Heart left ventricle (tissue), 16 donors: ENCODE results near the gene MPV17L2. TPM values are rescaled to one million over a fixed set of nuclear protein-coding genes. Genes with fewer than 3 reads are reported as not detected.

Experiments used
- ATAC-seq, 4 donors: fragments of 200-7000 bp; cut with Tn5 transposase; one replicate each; pipeline ENCODE4 v1.9.1; 2020 to 2022; ENCODE audit warnings: moderate library complexity in 4 of 4, mild to moderate bottlenecking in 3 of 4, moderate number of reproducible peaks in 1 of 4
- DNase-seq, 5 donors: peaks; one replicate each; pipeline ENCODE4 v3.0.0-alpha.2; 2020
- H3K27ac ChIP-seq, 12 donors: fragments of 200-600 bp; sonication (generic) in 4 of 12; one replicate each; pipeline versions ENCODE4 v1.5.0 to v1.8.0; 2016 to 2022; ENCODE audit warnings: mild to moderate bottlenecking in 2 of 12
- H3K27me3 ChIP-seq, 9 donors: fragments of 200-600 bp; sonication (generic) in 2 of 9; one replicate each; pipeline versions ENCODE4 v1.5.1 to v1.8.0; 2016 to 2022; ENCODE audit warnings: mild to moderate bottlenecking in 3 of 9
- H3K36me3 ChIP-seq, 9 donors: fragments of 200-600 bp; sonication (generic) in 2 of 9; one replicate each; pipeline versions ENCODE4 v1.5.0 to v1.8.0; 2018 to 2022; ENCODE audit warnings: mild to moderate bottlenecking in 2 of 9
- H3K4me1 ChIP-seq, 12 donors: fragments of 200-600 bp; sonication (generic) in 4 of 12; one replicate each; pipeline versions ENCODE4 v1.5.0 to v1.8.0; 2016 to 2022; ENCODE audit warnings: mild to moderate bottlenecking in 3 of 12
- H3K4me3 ChIP-seq, 12 donors: fragments of 200-600 bp; sonication (generic) in 4 of 12; one replicate each; pipeline versions ENCODE4 v1.5.0 to v1.8.0; 2017 to 2022; ENCODE audit warnings: mild to moderate bottlenecking in 9 of 12, moderate library complexity in 4 of 12
- H3K9me3 ChIP-seq, 12 donors: fragments of 200-600 bp; sonication (generic) in 4 of 12; one replicate each; pipeline versions ENCODE4 v1.5.0 to v1.8.0; 2016 to 2022; ENCODE audit warnings: mild to moderate bottlenecking in 1 of 12
- CTCF ChIP-seq, 12 donors: fragments of 200-600 bp; sonication (generic) in 4 of 12; IDR thresholded peaks; one replicate each; pipeline versions ENCODE4 v1.5.0 to v1.8.0; 2018 to 2022; ENCODE audit warnings: antibody characterized with exemption in 12 of 12, mild to moderate bottlenecking in 5 of 12
- POLR2A ChIP-seq, 2 donors: fragments of 450-650 bp; IDR thresholded peaks; one replicate each; pipeline ENCODE4 v1.6.1; 2017; ENCODE audit warnings: antibody characterized with exemption in 2 of 2, mild to moderate bottlenecking in 2 of 2, moderate library complexity in 2 of 2
- WGBS, 4 donors: extraction: QIAGEN DNeasy Blood & Tissue Kit in 2 of 4; methylation state at CpG; one replicate each; pipeline versions ENCODE4 v1.1.5 to v1.1.7; 2013 to 2018; 5-methylcytosine and 5-hydroxymethylcytosine counted together
- intact Hi-C, 10 donors: fragments of 100-400 bp; cut with DNase I; formaldehyde crosslinking; loops; one replicate each; pipeline versions ENCODE4 v1.11.1 to v1.14.2; 2022
- polyA plus RNA-seq, 2 donors: library from polyadenylated mRNA; stranded (reverse); fragments of 200-250 nt; gene quantifications; one replicate each; pipeline ENCODE4 v1.2.3, GENCODE V29; 2013
- total RNA-seq, 9 donors: library from RNA; depleted of rRNA in 2 of 9; stranded (reverse); fragments of >200 nt in 2 of 9; fragmentation: NEBNext Ultra II Directional in 3 of 9; extraction: Animal tissue kit (Norgen Biotek cat#: 25700) in 3 of 9; gene quantifications; one replicate each; pipeline versions ENCODE4 v1.1.0 to v1.2.4, GENCODE V29; 2016 to 2023
- donor health status: ischemic (EF 13 %, LVEDD 7.1; RV severe dilation, severe dysfunction).
- donor health status: healthy with polysubstance abuse.
- donor health status: DM: no; HTN: yes; CAD: no.
- donor health status: DM: no; HTN: no; CAD: no.
- donor health status: ischemic (EF 25% LVEDD 6.9; RV normal size, moderate dysfunction).
- donor health status: ischemic (EF 25% LVEDD 5.7; RV mildly dilated, moderate dysfunction).
- donor health status: healthy.
- donor health status: DM: yes; HTN: yes; CAD: no.
- donor health status: ischemic (EF 35%, LVEDD 5.7; RV mildly dilated, moderate dysfunction).
- donor health status: nonischemic (EF 11% LVEDD 7.7; RV severe dilation, severe dysfunction).
- donor health status: DM: yes; HTN: yes; CAD: no.
- donor health status: PGD.
- donor health status: ischemic (EF 29% LVEDD 5.4; RV normal size, mild dysfunction).
- donor health status: nonischemic (EF 23%, LVEDD 6.1; RV moderate dilation, normal function).

The MPV17L2 gene
- total and polyA plus RNA-seq, 11 donors: 10.6 to 59.3 (median 18.9) TPM

GRCh38 chr19:18225702-18226468 lies 32.9 kb downstream of the MPV17L2 start, which contains the start of gene PDE4C:
TSS of gene PDE4C (minus strand) at chr19:18226438. CDS start at chr19:18226415, 23 bp downstream.
- intact Hi-C loops: loop anchor here in 1 of 10 donors (2.0 kb wide), 1 partner anchor 21 kb away; the partner anchor contains the start of gene RAB3A
- WGBS, 4 donors: 4 to 12% (median 5%) methylated on average over 28 to 51 of the region's 51 CpGs
- peaks cover 0 to 44% (median 22%) of the 10 kb centered on the region in 12 donors for H3K4me1 ChIP-seq
- peak in 2 of 4 donors; percentile 18 to 26 for ATAC-seq
- no peaks in the 10 kb centered on the region for H3K36me3 ChIP-seq
- DNase-seq: peak; percentile 66 to 82 (median 68)
- peak within 1 kb of the TSS; percentile 36 to 93 (median 69) for H3K27ac ChIP-seq
- H3K27me3 ChIP-seq: peaks cover 14 to 60% (median 24%) of the 10 kb centered on the region in 9 donors
- TF ChIP-seq CTCF (IDR thresholded peaks at IDR 0.05) (no peak), POLR2A (IDR thresholded peaks at IDR 0.05) (no peak)
- no peaks in the 10 kb centered on the region for H3K9me3 ChIP-seq
- peak within 1 kb of the TSS in 11 of 12 donors; percentile 8 to 64 (median 46) for H3K4me3 ChIP-seq

- ATAC-seq (no peak), DNase-seq (no peak)
- Histone ChIP-seq H3K9me3 (no peaks in the 10 kb centered on the region), H3K27me3 (peaks cover 7 to 57% (median 18%) of the 10 kb centered on the region in 9 donors), H3K27ac (peak overlapping the region in 4 of 12 donors; percentile 33 to 82 (median 52)), H3K4me1 (peaks cover 0 to 53% (median 24%) of the 10 kb centered on the region in 12 donors), H3K36me3 (no peaks in the 10 kb centered on the region), H3K4me3 (no peak overlapping the region)
- intact Hi-C loops: no loop called here
- TF ChIP-seq POLR2A (IDR thresholded peaks at IDR 0.05) (no peak), CTCF (IDR thresholded peaks at IDR 0.05) (no peak)
- 80 to 84% (median 82%) methylated on average over 15 to 18 of the region's 18 CpGs for WGBS, 4 donors
Observed at GRCh38 chr19:18226956-18227780, 34.1 kb downstream of the MPV17L2 start.

GRCh38 chr19:18227781-18228271 lies 34.8 kb downstream of the MPV17L2 start:
- 38 to 43% (median 39%) methylated on average over 3 to 6 of the region's 6 CpGs for WGBS, 4 donors
- peak in 1 of 4 donors; percentile 4 for ATAC-seq
- intact Hi-C loops: no loop called here
- H3K27ac ChIP-seq: peak overlapping the region in 4 of 12 donors; percentile 13 to 37 (median 32)
- no peak for TF ChIP-seq CTCF (IDR thresholded peaks at IDR 0.05)
- no peak for TF ChIP-seq POLR2A (IDR thresholded peaks at IDR 0.05)
- peaks cover 0 to 57% (median 24%) of the 10 kb centered on the region in 12 donors for H3K4me1 ChIP-seq
- H3K9me3 ChIP-seq: peaks cover 0 to 4% (median under 1%) of the 10 kb centered on the region in 12 donors
- no peak overlapping the region for H3K4me3 ChIP-seq
- H3K27me3 ChIP-seq: peaks cover 12 to 64% (median 23%) of the 10 kb centered on the region in 9 donors
- DNase-seq: peak in 2 of 5 donors; percentile 45 to 49
- H3K36me3 ChIP-seq: no peaks in the 10 kb centered on the region
